DOHH2 (cell line): ENCODE data around the gene SEC31B.
A peak's percentile ranks its signal among the peaks of the same experiment; 100 is the strongest.

Experiments used
- H3F3A ChIP-seq: fragments of 200-600 bp; sonication (generic), shearing (Covaris generic); 2 replicates; pipeline ENCODE4 v1.6.0; 2016; ENCODE audit warnings: antibody characterized with exemption, mild to moderate bottlenecking; ENCODE audit not compliant: control insufficient read depth, insufficient read depth
- H3K27ac ChIP-seq: fragments of 200-600 bp; sonication (generic); 2 replicates; pipeline ENCODE4 v1.5.1; 2014; ENCODE audit warnings: low read depth, mild to moderate bottlenecking, low read length, moderate library complexity
- H3K27me3 ChIP-seq: fragments of 200-600 bp; sonication (generic); 2 replicates; pipeline ENCODE4 v1.6.1; 2014; ENCODE audit warnings: mild to moderate bottlenecking, low read length, mixed read lengths; ENCODE audit not compliant: control insufficient read depth
- H3K36me3 ChIP-seq: fragments of 200-600 bp; sonication (generic); 2 replicates; pipeline ENCODE4 v1.6.1; 2014; ENCODE audit warnings: mild to moderate bottlenecking, low read length, moderate library complexity, mixed read lengths; ENCODE audit not compliant: control insufficient read depth
- H3K4me1 ChIP-seq: fragments of 200-600 bp; sonication (generic); 2 replicates; pipeline ENCODE4 v1.6.1; 2014; ENCODE audit warnings: mild to moderate bottlenecking, low read length, mixed read lengths; ENCODE audit not compliant: control insufficient read depth
- H3K4me2 ChIP-seq: fragments of 200-600 bp; sonication (generic); 2 replicates; pipeline ENCODE4 v1.6.0; 2014; ENCODE audit warnings: mild to moderate bottlenecking, low read length, moderate library complexity
- H3K4me3 ChIP-seq: fragments of 200-600 bp; sonication (generic); 2 replicates; pipeline ENCODE4 v1.5.1; 2014; ENCODE audit warnings: mild to moderate bottlenecking, low read length, mixed read lengths
- H3K79me2 ChIP-seq: fragments of 200-600 bp; sonication (generic); 2 replicates; pipeline ENCODE4 v1.6.1; 2014; ENCODE audit warnings: mild to moderate bottlenecking, low read length, mixed read lengths; ENCODE audit not compliant: control insufficient read depth
- H3K9me2 ChIP-seq: fragments of 200-600 bp; sonication (generic); replicated peaks from 2 replicates; pipeline ENCODE4 v1.6.1; 2014; ENCODE audit warnings: mild to moderate bottlenecking, low read length, mixed read lengths; ENCODE audit not compliant: control insufficient read depth
- H3K9me3 ChIP-seq: fragments of 200-600 bp; sonication (generic); 2 replicates; pipeline ENCODE4 v1.6.1; 2014; ENCODE audit warnings: antibody characterized with exemption, low read length, mixed read lengths; ENCODE audit not compliant: control insufficient read depth, insufficient read depth
- H4K20me1 ChIP-seq: fragments of 200-600 bp; sonication (generic); 2 replicates; pipeline ENCODE4 v1.6.0; 2014; ENCODE audit warnings: low read depth, mild to moderate bottlenecking, antibody characterized with exemption, low read length, moderate library complexity; ENCODE audit not compliant: control insufficient read depth, insufficient read depth
- CTCF ChIP-seq: fragments of 200-600 bp; sonication (generic); IDR thresholded peaks from one replicate; pipeline ENCODE4 v1.5.1; 2014; ENCODE audit warnings: antibody characterized with exemption, mild to moderate bottlenecking, low read depth, low read length; ENCODE audit not compliant: poor library complexity, severe bottlenecking
- EZH2phosphoT487 ChIP-seq: fragments of 200-600 bp; sonication (generic); IDR thresholded peaks from 2 replicates; pipeline ENCODE4 v1.6.1; 2017; ENCODE audit warnings: borderline replicate concordance, mild to moderate bottlenecking, antibody characterized with exemption, low read length, moderate library complexity, mixed read lengths

SEC31B gene

GRCh38 chr10:100524638-100525037 lies 5.0 kb upstream of the SEC31B start:
- Histone ChIP-seq H3K27ac (no peak overlapping the region), H3K36me3 (peaks cover 73% of the 10 kb centered on the region), H3K4me2 (no peak overlapping the region), H3K4me3 (no peak overlapping the region), H3F3A (no peaks in the 10 kb centered on the region), H3K9me2 (no peaks in the 10 kb centered on the region), H3K4me1 (peaks cover 13% of the 10 kb centered on the region), H4K20me1 (peaks cover 5% of the 10 kb centered on the region; the same call in 1 of the 2 replicates), H3K9me3 (no peaks in the 10 kb centered on the region), H3K79me2 (peaks cover 33% of the 10 kb centered on the region), H3K27me3 (no peaks in the 10 kb centered on the region)
- peak; percentile 24 for TF ChIP-seq CTCF
- no peak for TF ChIP-seq EZH2phosphoT487

- Histone ChIP-seq H3K4me1 (peaks cover 13% of the 10 kb centered on the region), H3K9me2 (no peaks in the 10 kb centered on the region), H3K4me3 (no peak overlapping the region), H3F3A (no peaks in the 10 kb centered on the region), H3K79me2 (peaks cover 29% of the 10 kb centered on the region), H3K36me3 (peaks cover 69% of the 10 kb centered on the region), H3K27ac (no peak overlapping the region), H3K27me3 (no peaks in the 10 kb centered on the region), H3K9me3 (no peaks in the 10 kb centered on the region), H4K20me1 (peaks cover 5% of the 10 kb centered on the region; the same call in 1 of the 2 replicates), H3K4me2 (no peak overlapping the region)
- TF ChIP-seq EZH2phosphoT487 (no peak), CTCF (no peak)
Measured at GRCh38 chr10:100524206-100524605, 4.5 kb upstream of the SEC31B start.

- Histone ChIP-seq H3K4me1 (peaks cover 3% of the 10 kb centered on the region), H3K27ac (no peak overlapping the region), H3K9me2 (no peaks in the 10 kb centered on the region), H3K4me2 (no peak overlapping the region), H3K36me3 (peaks cover 56% of the 10 kb centered on the region), H3K4me3 (no peak overlapping the region), H3K79me2 (peaks cover 16% of the 10 kb centered on the region), H3F3A (no peaks in the 10 kb centered on the region), H3K27me3 (no peaks in the 10 kb centered on the region), H4K20me1 (no peaks in the 10 kb centered on the region), H3K9me3 (no peaks in the 10 kb centered on the region)
- TF ChIP-seq EZH2phosphoT487 (no peak), CTCF (no peak)
Measured at GRCh38 chr10:100522945-100523344, 3.3 kb upstream of the SEC31B start.
